Right lobe of liver (tissue), 4 donors: ENCODE data around the gene NCAM2.

ENCODE experiments used
- POLR2A ChIP-seq: fragments of 450-650 bp; IDR thresholded peaks from one replicate; pipeline ENCODE4 v1.6.1; 2017; ENCODE audit warnings: antibody characterized with exemption, mild to moderate bottlenecking
- TF ChIP-seq, protein P1 (sequence below), 4 donors: fragments of 200-600 bp in 3 of 4; fragments of 450-650 bp in 1 of 4; IDR thresholded peaks; one replicate each; pipeline versions ENCODE4 v1.5.1 to v1.8.0; 2016 to 2022; ENCODE audit warnings: antibody characterized with exemption in 4 of 4, mild to moderate bottlenecking in 2 of 4
- donor health status: DM: no; HTN: no; CAD: no.
- donor health status: DM: no; HTN: no; CAD: no.
- donor health status: DM: no; HTN: yes; CAD: no.

- TF ChIP-seq, protein P1, sequence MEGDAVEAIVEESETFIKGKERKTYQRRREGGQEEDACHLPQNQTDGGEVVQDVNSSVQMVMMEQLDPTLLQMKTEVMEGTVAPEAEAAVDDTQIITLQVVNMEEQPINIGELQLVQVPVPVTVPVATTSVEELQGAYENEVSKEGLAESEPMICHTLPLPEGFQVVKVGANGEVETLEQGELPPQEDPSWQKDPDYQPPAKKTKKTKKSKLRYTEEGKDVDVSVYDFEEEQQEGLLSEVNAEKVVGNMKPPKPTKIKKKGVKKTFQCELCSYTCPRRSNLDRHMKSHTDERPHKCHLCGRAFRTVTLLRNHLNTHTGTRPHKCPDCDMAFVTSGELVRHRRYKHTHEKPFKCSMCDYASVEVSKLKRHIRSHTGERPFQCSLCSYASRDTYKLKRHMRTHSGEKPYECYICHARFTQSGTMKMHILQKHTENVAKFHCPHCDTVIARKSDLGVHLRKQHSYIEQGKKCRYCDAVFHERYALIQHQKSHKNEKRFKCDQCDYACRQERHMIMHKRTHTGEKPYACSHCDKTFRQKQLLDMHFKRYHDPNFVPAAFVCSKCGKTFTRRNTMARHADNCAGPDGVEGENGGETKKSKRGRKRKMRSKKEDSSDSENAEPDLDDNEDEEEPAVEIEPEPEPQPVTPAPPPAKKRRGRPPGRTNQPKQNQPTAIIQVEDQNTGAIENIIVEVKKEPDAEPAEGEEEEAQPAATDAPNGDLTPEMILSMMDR (IDR thresholded peaks at IDR 0.05): no peak
- no peak for TF ChIP-seq POLR2A
Measured at GRCh38 chr21:21396424-21396823, 398.2 kb downstream of the NCAM2 start.
